GM21390 (cell line): ENCODE measurements around the gene LSG1.
"Not testable (repeated sequence)": the region's sequence is repeated elsewhere in the genome, so short reads cannot be mapped to it uniquely, and the experiment has no call there.

ENCODE experiments used
- ATAC-seq: cut with Tn5 transposase; IDR thresholded peaks from one replicate; pipeline ENCODE4 v1.9.1; 2021; ENCODE audit not compliant: unreplicated experiment

Gene LSG1

DNA sequence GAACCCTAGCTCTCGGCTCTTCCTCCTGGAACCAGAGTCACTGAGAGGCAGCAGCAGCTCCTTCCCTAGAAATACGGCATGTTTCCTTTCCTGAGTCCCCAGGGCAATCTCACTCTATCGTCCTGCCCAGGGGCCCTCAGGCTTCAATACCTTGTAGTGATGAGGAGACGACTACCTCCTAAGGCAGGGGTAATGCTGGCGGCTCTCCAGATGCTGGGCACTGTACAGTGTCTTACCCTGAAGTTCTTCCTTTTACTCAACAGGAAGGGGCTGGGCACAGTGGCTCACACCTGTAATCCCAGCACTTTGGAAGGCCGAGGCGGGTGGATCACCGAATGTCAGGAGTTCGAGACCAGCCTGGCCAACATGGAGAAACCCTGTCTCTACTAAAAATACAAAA, 52.2 kb downstream of the LSG1 start:
- ATAC-seq, result no peak

DNA sequence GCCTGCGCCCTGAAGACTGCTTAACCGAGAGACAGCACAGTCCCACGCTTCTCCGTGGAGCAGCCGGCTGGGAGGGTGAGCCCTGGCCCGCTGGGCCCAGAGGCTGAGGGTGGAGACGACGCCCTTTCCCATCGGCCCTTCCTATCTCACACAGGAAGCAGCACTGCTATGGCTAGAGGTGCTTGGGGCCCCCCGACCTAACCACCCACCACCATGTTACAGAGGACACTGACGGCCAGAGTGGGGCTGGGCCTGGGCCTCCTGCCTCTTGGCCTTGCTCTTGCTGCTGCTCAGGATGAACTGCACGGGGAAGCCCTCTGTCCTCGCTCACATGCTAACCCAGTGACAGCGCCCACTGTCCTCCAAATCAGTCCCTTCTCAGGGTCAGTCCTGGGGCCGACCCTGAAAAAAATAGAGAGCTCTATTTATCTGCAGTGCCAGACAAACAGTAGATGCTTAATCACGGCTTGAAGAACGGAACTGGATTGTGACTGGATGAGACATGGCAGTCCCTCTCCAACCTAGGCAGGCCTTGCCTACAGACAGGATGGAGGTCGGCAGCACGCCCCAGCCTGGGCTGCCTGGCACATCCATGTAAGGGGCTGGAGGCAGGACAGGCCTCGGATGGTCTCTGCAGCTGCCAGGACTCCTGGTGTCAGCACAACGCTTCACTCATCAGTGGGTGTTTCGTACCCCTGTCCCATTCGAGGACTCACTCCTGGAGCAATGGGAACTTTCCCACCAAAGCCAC, 53.0 kb downstream of the LSG1 start:
- ATAC-seq, result no peak

DNA sequence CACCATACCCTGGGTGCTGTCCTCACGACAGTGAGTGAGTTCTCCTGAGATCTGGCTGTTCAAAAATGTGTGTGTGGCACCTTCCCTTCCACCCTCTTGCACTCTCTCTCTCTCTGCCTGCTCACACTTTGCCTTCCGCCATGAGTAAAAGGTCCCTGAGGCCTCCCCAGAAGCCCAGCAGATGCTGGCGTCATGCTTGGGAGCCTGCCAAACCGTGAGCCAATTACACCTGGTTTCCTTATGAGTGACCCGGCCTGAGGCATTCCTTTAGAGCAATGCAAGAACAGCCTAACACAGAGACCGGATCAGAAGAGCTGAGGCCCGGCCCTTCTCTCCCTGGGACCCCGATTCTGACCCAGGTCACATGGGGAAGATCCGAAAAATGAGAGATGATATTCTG, 54.2 kb downstream of the LSG1 start:
- ATAC-seq, result no peak

DNA sequence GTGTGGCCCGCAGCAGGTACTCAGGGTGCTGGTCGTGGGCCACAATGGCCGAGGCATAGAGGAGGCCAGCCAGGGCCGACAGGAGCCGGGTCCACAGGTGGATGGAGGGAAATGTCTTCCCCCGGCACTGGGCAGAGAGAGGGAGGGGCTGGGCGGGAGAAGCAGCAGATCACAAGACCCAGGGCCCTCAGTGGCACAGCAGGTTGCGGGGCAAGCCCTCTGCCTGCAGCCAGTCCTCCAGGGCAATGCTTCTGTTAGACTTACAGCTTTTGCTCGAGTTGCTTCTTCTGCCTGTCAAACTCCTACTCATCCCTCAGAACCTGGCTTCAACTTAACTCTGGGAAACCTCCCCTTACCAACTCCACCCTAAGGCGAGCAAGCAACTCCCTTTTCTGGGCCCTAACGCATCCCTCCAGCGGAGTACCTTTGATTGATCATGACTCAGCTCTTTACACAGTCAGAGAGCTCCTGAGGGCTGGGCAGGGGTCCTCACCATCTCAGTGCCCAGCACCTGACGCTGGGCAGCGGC, 54.8 kb downstream of the LSG1 start:
- no peak for ATAC-seq

DNA sequence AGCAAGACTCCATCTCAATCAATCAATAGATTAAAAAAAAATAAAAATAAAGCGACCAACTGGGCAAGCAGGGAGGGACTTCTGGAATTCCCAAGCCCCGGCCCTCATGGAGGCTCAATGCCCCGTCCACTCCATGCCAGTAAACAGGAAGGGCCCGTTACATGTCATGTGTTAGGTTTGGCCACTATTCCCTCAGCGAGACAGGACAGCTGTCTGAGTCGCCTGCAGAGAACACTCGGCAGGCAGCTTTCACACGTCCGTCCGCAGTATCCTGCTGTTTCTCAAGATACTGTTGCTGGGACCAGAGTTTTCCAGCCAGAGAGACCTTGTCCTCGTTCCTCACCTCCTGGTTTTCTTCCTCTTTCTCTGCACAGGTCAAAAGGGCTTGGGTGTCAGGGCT, 56.8 kb downstream of the LSG1 start:
- ATAC-seq, result no peak

DNA sequence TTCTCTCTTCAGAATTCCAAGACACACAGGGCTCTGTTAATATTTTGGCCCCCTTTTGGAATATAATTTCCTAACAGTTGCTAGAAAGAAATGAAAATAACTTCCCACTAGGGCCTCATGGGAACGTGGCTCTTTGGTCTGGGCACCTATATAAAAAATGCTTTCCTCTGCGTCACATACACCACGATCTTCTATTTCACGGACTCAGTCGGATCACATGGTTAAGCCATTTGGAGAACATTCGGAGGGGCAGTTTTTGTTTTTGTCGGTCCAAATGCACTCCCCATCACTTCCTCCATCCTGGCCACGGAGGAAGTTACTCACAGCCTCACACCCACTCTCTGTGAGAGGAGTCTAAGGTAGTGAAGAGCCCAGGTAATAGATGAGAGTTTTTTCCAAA, 59.8 kb downstream of the LSG1 start:
- ATAC-seq, result no peak

DNA sequence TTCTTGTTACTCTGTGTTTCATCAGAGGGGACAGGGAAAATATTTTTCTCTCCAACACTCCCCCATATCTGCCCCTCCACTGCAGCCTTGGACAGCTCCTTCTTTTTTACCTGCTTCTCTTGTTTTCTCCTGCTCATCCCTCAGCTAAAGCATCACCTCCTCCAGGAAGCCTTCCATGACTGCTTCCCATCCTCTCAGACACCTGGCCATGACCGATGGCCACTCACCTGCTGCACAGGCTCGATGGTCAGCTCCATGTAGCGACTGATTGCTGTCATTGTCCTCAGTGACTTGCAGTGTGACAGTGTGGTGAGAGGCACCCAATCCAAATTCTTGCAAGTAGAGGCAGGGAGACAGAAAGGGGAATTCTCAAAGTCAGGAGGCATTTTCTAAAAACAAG, 61.3 kb downstream of the LSG1 start:
- no peak for ATAC-seq

DNA sequence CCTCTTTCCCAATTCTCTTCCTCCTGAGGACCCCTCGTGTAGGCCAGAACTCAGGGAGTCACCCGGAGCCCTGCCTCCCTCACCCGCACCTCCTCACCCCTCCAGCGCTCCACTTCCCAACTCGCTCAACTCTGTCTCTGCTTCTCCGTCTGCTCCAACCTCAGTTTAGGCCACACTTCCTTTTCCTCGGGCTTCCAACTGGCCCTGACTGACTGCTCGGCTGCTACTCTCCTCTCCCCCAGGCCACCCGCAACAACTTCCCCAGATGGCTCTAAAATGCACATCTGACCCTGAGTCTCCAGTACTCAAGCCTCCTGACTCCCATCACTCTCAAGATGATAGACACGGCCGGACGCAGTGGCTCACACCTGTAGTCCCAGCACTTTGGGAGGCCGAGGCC, 62.4 kb downstream of the LSG1 start:
- no peak for ATAC-seq

DNA sequence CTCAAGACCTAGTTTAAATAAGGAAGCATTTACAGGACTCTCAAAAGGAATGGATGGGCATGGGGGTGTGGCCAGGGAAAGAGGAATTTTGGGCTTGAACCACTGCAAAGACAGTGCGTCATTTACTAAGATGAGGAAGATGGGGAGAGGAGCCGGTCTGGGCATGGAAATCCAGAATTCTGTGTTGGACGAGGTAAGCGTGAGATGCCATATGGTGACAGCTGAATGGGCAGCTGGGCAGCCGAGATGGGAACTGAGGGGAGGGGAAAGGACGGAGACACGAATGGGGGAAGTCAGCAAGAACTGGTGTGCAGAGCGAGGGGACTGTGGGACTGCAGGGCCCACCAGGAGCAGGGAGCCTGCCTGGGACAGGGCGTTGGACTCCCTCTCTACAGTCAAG, 63.0 kb downstream of the LSG1 start:
- no peak for ATAC-seq

DNA sequence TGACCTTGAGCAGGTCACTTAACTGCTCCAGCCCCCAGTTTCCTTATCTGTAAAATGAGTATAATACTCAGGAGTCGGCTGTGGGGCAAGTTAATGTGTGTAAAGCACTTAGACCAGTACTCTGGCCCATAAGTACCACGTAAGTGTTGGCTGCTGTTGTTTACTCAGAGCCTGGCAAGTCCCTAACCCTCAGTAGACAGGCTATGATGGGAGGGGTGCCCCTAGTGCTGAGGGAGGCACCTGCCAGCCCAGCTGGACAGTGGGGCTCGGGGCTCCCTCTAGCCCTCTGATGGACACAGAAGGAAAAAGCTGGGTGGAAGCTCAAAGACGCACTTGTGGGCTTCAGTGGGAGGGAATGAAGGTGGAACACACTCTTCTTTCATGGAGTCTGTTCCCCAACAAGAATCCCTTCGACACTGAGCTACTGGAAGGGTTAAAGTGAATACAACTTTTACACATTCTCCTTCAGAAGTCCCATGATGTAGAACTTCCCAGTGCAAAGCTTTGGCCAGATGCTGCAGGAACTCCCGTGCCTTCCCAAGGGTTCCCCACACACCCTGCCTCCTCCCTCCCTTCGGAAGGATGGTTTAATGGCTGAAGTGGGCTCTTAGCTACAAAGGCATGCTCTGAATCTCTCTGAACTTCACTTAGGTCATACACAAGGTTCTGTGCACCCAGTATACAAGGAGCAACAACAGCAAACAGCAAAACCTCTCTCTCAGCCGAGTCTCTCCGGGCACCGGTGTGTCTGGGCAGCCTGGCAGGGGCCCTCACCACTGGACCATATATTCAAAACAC, 64.2 kb downstream of the LSG1 start:
- ATAC-seq, result no peak

DNA sequence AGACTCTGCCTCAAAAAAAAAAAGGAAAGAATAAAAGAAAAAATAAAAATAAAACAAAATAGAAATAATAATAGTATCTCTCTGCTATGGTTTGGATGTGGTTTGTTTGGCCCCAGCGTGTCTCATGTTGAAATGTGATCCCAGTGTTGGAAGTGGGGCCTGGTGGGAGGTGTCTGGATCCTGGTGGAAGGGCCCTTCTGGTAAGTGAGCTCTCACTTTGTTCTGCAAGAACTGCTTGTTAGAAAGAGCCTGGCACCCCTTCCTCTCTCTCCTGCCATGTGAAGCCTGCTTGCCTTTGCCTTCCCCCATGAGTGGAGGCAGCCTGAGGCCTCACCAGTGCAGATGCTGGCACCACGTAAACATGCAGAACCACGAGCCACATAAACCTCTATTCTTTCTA, 65.0 kb downstream of the LSG1 start:
- ATAC-seq, result no peak

DNA sequence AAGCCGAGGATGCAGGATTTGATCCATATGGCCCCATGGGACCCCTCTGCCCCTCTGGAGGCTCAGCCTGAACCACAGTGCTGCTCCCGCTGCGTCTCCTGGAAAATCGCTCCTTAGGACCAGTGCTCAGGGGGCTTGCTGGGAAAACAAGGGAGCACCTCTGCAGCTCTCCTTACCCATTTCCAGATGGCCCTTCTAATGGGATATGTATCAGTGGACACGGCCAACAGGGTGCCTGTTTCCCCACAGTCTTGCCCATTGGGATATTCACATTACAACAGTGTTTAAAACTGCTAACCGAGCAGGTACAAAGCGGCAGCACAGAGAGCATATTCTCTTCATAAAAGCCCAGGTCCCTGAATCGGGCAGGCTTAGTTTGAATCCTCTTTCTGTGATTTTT, 65.8 kb downstream of the LSG1 start:
- ATAC-seq, result no peak

DNA sequence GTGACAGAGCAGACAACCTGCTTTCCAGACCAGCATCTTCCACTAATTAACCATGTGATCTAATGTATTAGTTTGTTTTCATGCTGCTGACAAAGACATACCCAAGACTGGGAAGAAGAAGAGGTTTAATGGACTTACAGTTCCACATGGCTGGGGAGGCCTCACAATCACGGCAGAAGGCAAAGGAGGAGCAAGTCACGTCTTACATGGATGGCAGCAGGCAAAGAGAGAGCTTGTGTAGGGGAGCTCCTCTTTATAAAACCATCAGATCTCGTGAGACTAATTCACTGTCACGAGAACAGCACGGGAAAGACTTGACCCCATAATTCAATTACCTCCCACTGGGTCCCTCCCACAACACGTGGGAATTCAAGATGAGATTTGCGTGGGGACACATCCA, 66.7 kb downstream of the LSG1 start:
- ATAC-seq, result not testable (repeated sequence)

DNA sequence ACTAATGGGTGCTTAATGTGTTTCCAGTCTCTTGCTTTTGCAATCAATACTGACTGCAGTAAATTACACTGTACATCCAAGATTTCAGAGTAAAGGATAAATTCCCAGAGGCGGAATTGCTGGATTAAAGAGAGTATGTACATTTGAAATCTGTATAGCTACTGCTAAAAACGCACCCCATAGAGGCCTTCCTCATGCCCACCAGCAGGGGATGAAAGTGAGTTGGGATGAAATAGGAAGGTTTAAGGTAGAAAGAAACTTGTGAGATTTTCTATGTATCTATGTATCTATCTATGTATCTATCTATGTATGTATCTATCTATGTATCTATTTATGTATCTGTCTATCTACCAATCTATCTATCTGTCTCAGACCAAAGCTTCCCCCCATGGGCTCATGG, 67.2 kb downstream of the LSG1 start:
- no peak for ATAC-seq

DNA sequence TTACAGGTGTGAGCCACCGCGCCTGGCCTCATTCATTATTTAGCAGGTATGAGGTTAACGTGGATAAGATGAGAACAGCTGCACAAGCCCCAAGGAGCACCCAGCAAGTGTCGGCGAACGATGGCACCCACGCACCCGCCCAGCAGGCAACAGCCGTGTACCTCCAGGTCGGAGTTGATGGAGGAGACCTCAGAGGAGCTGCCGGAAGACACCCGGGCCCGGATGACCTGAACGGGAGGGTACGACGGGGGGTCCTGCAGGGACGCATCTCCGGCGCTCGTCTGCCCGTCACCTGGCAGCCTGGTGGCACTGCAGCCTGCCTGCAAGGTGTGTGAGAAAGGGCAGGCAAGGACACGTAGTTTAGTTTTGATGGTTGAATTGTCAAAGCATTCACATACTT, 67.9 kb downstream of the LSG1 start:
- ATAC-seq, result no peak

DNA sequence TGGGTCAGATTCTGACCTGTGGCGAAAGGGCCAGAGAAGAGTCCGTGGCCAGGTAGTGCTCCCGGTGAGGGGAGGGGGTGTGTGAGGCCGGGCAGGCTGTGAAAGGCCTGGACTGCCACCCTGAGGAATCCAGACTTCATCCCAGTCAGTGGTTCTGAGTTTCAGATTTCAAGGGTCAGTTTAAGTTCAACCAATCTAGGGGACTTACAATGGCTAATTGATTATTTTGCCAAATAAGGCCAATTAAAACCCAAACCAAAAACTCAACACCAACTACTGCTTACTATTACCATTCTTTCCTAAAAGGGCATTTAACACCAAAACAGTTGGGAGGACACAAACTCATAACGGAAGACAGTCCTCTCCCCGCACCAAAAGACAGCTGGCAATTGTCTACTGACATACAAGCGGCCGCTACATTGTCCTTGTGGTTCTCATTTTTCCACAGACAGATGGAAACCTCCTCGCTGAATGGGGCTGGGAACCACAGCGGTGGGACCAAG, 69.3 kb downstream of the LSG1 start:
- no peak for ATAC-seq

DNA sequence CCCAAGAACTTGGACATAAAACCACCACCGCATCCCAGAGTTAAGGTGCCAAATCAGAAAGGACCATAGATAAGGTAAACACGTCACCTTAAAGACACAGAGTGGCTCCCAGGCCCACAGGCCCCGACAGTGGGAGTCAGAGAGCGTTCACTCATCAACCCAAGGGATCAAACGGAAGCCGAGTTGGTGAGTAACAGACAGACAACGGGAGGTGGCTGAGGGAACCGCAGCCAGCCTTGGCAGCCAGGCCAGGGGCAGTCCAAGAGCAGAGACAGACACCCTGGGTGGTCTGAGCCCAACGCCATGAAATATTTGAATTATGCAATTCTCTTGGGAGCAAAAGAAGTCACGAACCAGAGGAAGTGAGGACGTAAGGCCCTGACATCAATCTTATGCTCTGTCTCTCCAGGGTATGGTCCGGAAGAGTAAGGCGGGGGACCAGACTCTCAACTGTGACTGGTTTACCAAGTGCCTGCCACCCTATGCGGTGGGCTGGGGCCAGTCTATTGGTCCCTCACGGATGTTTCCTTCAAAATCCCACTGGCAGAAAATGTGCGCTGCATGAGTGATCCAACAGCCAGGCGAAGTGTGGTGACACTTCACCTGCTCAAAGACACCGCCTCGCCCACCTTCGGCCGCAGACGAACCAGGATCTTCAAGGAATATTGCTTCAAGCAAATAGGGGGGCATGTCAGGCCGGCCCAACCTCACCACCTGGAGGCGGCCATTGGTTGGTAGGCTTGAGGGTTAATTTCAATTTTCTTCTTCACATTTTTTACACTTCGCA, 73.0 kb downstream of the LSG1 start:
- ATAC-seq, result no peak

DNA sequence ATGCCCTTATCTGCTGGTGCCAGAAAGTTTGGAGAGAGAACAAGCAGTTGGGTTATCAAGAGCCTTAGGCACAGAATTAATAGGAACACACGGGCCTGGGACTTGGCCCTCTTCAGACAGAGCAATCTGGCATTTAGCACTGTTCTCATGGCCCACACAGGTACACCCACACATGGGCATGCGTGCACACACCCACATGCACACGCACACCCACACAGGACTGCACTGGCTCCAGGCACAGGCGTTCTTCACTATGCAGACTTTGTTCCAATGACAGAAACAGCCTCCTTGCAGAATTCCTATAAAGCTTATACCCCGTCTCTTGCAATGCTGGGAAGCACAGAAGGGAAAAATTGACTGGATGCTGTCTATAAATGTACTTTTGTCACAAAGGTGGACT, 75.1 kb downstream of the LSG1 start:
- no peak for ATAC-seq

DNA sequence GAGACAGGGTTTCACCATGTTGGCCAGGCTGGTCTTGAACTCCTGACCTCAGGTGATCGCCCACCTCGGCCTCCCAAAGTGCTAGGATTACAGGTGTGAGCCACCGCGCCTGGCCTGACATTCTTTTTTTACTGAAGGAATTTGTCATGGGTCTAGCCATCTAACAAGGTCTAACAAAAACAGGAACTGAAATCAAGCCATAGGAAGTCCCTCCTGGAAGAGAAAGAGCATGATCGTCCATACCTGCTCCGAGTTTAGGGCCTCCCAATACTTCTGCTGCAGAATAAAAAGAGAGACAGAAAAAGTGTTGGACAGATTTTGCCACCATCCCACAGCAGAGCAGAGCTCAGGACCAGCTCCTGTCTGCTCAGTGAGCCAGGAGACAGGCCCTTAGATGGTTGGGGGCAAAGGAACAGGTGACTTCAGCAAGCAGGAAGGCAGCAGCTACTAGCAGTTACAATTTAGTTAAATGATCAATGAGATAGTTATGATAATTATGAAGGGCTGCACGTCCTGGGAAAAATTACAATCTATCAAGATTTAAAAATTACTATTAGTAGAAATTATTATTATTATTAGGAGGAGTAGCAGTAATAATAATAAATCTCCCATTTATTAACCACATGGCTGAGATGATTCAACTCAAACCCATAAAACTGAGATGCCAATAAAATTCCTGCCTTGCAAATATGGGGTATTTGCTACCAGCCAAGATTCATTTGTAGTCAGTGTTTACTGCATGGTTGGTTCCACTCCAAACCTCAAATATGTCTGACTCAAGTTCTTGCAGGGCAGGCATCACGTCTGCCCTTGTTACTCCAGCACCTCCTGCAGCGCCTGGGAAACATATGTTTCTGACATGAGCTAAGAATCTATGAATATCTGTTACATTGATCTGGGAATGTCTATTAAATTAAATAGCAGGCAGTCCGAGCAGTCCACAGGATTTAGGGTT, 78.9 kb downstream of the LSG1 start:
- no peak for ATAC-seq
